NT2/D1 (cell line): ENCODE measurements around the gene ATP6V0B.

Experiments
- SUZ12 ChIP-seq: IDR thresholded peaks from 2 replicates; pipeline ENCODE4 v1.6.1; 2011; ENCODE audit not compliant: insufficient read length, insufficient read depth; ENCODE audit errors: extremely low read depth
- YY1 ChIP-seq: IDR thresholded peaks from 2 replicates; pipeline ENCODE4 v1.6.1; 2011; ENCODE audit not compliant: insufficient read length, insufficient read depth
- ZNF274 ChIP-seq: IDR thresholded peaks from 2 replicates; pipeline ENCODE4 v1.6.1; 2011; ENCODE audit warnings: mild to moderate bottlenecking, low read depth, low read length

DNA sequence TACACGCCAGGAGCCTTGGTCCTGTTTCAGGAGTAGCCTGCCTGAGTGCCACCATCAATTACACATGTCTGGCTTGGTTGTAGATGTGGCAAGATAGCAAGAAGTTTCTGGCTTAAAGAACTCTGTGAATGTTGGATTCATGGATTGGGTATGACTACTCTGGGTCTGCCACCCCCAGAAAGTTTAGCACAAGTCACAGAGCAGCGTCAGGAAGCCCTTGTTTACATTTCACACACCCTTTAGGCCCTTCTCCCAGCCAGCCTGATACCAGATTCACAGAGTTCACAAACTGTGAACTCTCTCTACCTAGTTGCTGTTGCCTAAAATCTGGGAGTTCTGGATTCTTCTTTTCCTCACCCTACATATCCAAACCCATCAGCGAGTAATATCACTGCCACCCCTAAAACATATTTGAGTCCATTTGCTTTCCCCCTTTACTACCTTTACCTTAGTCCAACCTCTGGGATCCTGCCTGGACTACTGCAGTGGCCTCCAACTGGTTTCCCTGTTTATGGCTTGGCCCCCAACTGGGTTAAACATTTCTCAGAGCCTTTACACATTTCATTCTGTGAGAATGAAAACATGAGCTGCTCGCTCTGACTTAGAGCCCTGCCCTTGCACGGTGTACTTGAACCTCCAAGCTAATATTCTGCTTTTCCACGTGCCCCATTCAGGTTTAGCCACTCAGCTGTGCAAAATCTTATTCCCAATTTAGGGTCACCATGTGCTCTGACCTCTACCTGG is 12.6 kb downstream of the ATP6V0B start:
- TF ChIP-seq YY1 (no peak), ZNF274 (no peak), SUZ12 (no peak)
